H9 (cell line): ENCODE measurements around the gene DENND5A. TPM values are rescaled to one million over a fixed set of nuclear protein-coding genes. Genes with fewer than 3 reads are reported as not detected.

Experiments used
- DNase-seq: peaks from one replicate; pipeline ENCODE4 v3.0.0-alpha.2; 2017
- H2AFZ ChIP-seq: one replicate; pipeline ENCODE4 v1.6.1; 2013; ENCODE audit warnings: mild to moderate bottlenecking, low read length, control low read depth, moderate library complexity
- H2AK5ac ChIP-seq: 2 replicates; pipeline ENCODE4 v1.6.1; 2013; ENCODE audit warnings: low read length, control low read depth, mixed read lengths; ENCODE audit not compliant: insufficient read length
- H2BK120ac ChIP-seq: one replicate; pipeline ENCODE4 v1.6.1; 2013; ENCODE audit warnings: low read depth, mild to moderate bottlenecking, low read length, control low read depth, inconsistent platforms; ENCODE audit not compliant: poor library complexity, severe bottlenecking
- H2BK12ac ChIP-seq: 2 replicates; pipeline ENCODE4 v1.6.1; 2013; ENCODE audit warnings: low read length, control low read depth, mixed read lengths, low read depth; ENCODE audit not compliant: insufficient read length
- H2BK15ac ChIP-seq: 2 replicates; pipeline ENCODE4 v1.6.1; 2013; ENCODE audit warnings: low read depth, low read length, control low read depth
- H2BK20ac ChIP-seq: one replicate; pipeline ENCODE4 v1.6.1; 2013; ENCODE audit warnings: low read depth, mild to moderate bottlenecking, low read length, control low read depth, inconsistent platforms; ENCODE audit not compliant: poor library complexity, severe bottlenecking
- H2BK5ac ChIP-seq: 2 replicates; pipeline ENCODE4 v1.6.1; 2013; ENCODE audit warnings: low read length, control low read depth, mixed read lengths; ENCODE audit not compliant: insufficient read length
- H3K14ac ChIP-seq: 2 replicates; pipeline ENCODE4 v1.6.1; 2013; ENCODE audit warnings: low read length, control low read depth; ENCODE audit not compliant: insufficient read depth
- H3K18ac ChIP-seq: 2 replicates; pipeline ENCODE4 v1.6.1; 2013; ENCODE audit warnings: low read depth, mild to moderate bottlenecking, mixed read lengths, low read length, control low read depth; ENCODE audit not compliant: insufficient read length
- H3K23ac ChIP-seq: 2 replicates; pipeline ENCODE4 v1.6.1; 2013; ENCODE audit warnings: low read length, control low read depth, mixed read lengths, low read depth; ENCODE audit not compliant: insufficient read length
- H3K23me2 ChIP-seq: 2 replicates; pipeline ENCODE4 v1.6.1; 2013; ENCODE audit warnings: low read depth, mild to moderate bottlenecking, mixed read lengths, low read length, control low read depth; ENCODE audit not compliant: insufficient read length, poor library complexity, severe bottlenecking
- H3K27ac ChIP-seq: 2 replicates; pipeline ENCODE4 v1.5.1; 2013; ENCODE audit warnings: low read length, control low read depth, mixed read lengths, low read depth; ENCODE audit not compliant: insufficient read length
- H3K27me3 ChIP-seq: 2 replicates; pipeline ENCODE4 v1.6.1; 2013; ENCODE audit warnings: low read length, control low read depth, inconsistent platforms; ENCODE audit not compliant: insufficient read depth
- H3K4ac ChIP-seq: 2 replicates; pipeline ENCODE4 v1.6.1; 2013; ENCODE audit warnings: low read depth, mild to moderate bottlenecking, control low read depth, inconsistent platforms, low read length, moderate library complexity
- H3K4me1 ChIP-seq: 2 replicates; pipeline ENCODE4 v1.6.1; 2013; ENCODE audit warnings: low read length, control low read depth, inconsistent platforms; ENCODE audit not compliant: insufficient read depth
- H3K4me2 ChIP-seq: 2 replicates; pipeline ENCODE4 v1.6.1; 2013; ENCODE audit warnings: low read length, control low read depth, mixed read lengths; ENCODE audit not compliant: insufficient read length, insufficient read depth
- H3K56ac ChIP-seq: 2 replicates; pipeline ENCODE4 v1.6.1; 2013; ENCODE audit warnings: low read depth, mild to moderate bottlenecking, mixed read lengths, low read length, control low read depth; ENCODE audit not compliant: insufficient read length
- H3K79me1 ChIP-seq: 2 replicates; pipeline ENCODE4 v1.6.1; 2013; ENCODE audit warnings: low read depth, mild to moderate bottlenecking, moderate library complexity, low read length, control low read depth, inconsistent platforms; ENCODE audit not compliant: insufficient read depth, poor library complexity, severe bottlenecking
- H3K79me2 ChIP-seq: 2 replicates; pipeline ENCODE4 v1.6.1; 2013; ENCODE audit warnings: low read length, control low read depth, inconsistent platforms; ENCODE audit not compliant: insufficient read depth
- H3K9ac ChIP-seq: 2 replicates; pipeline ENCODE4 v1.6.1; 2013; ENCODE audit warnings: low read length, control low read depth, mixed read lengths; ENCODE audit not compliant: insufficient read length; ENCODE audit errors: extremely low read depth
- H3K9me3 ChIP-seq: one replicate; pipeline ENCODE4 v1.6.1; 2013; ENCODE audit warnings: low read depth, low read length, inconsistent platforms; ENCODE audit not compliant: control insufficient read depth
- H3T11ph ChIP-seq: one replicate; pipeline ENCODE4 v1.6.1; 2013; ENCODE audit warnings: mild to moderate bottlenecking, low read length, control low read depth, inconsistent platforms
- H4K20me1 ChIP-seq: one replicate; pipeline ENCODE4 v1.6.1; 2013; ENCODE audit not compliant: control insufficient read depth, insufficient read length, insufficient read depth
- H4K5ac ChIP-seq: 2 replicates; pipeline ENCODE4 v1.6.1; 2013; ENCODE audit warnings: low read depth, mild to moderate bottlenecking, mixed read lengths, low read length, control low read depth; ENCODE audit not compliant: insufficient read length
- H4K8ac ChIP-seq: replicated peaks from 2 replicates; pipeline ENCODE4 v1.6.1; 2013; ENCODE audit warnings: low read length, control low read depth, mixed read lengths, low read depth; ENCODE audit not compliant: insufficient read length
- H4K91ac ChIP-seq: 2 replicates; pipeline ENCODE4 v1.6.1; 2013; ENCODE audit warnings: low read depth, mild to moderate bottlenecking, moderate library complexity, mixed read lengths, low read length, control low read depth; ENCODE audit not compliant: insufficient read length
- H3K27ac Mint-ChIP-seq, 3 experiments: 2 replicates in 2 of 3; 3 replicates in 1 of 3; pipeline ENCODE4 v1.8.0; 2020 to 2021; ENCODE audit warnings: mixed read lengths in 3 of 3, mild to moderate bottlenecking in 1 of 3, moderate library complexity in 1 of 3
- H3K27me3 Mint-ChIP-seq: 2 replicates; pipeline ENCODE4 v1.8.0; 2021; ENCODE audit warnings: low read depth, mild to moderate bottlenecking, moderate library complexity, mixed read lengths
- H3K36me3 Mint-ChIP-seq, 3 experiments: 2 replicates in 2 of 3; 3 replicates in 1 of 3; pipeline ENCODE4 v1.8.0; 2020 to 2021; ENCODE audit warnings: low read depth in 3 of 3, mixed read lengths in 3 of 3; ENCODE audit not compliant: insufficient read depth in 1 of 3
- H3K4me1 Mint-ChIP-seq, 2 experiments: 2 replicates each; pipeline ENCODE4 v1.8.0; 2020; ENCODE audit warnings: mixed read lengths in 2 of 2
- H3K4me3 Mint-ChIP-seq, 2 experiments: 2 replicates in 1 of 2; 3 replicates in 1 of 2; pipeline ENCODE4 v1.8.0; 2020 to 2021; ENCODE audit warnings: mild to moderate bottlenecking in 2 of 2, mixed read lengths in 2 of 2, moderate library complexity in 1 of 2
- H3K9me3 Mint-ChIP-seq, 2 experiments: 2 replicates in 1 of 2; 3 replicates in 1 of 2; pipeline ENCODE4 v1.8.0; 2020; ENCODE audit warnings: mild to moderate bottlenecking in 2 of 2, mixed read lengths in 2 of 2, moderate library complexity in 1 of 2
- WGBS: extraction: QIAGEN DNeasy Blood & Tissue Kit; methylation state at CpG from one replicate; pipeline ENCODE4 v1.1.7; 2013; ENCODE audit warnings: missing lambda C conversion rate, low lambda C conversion rate, mixed read lengths; ENCODE audit not compliant: insufficient read length; ENCODE audit errors: extremely low coverage; 5-methylcytosine and 5-hydroxymethylcytosine counted together
- total RNA-seq: library from RNA; stranded (reverse); gene quantifications from 2 replicates; pipeline ENCODE4 v1.2.1, GENCODE V29; 2021
- TF ChIP-seq, protein P1 (sequence below): fragments of 200-600 bp; sonication (generic); conservative IDR thresholded peaks from 3 replicates; pipeline ENCODE4 v1.8.0; 2021; ENCODE audit warnings: antibody characterized with exemption, mild to moderate bottlenecking

The DENND5A gene
- total RNA-seq, 1 experiment from 2014 or later = 59.6 TPM

DNA sequence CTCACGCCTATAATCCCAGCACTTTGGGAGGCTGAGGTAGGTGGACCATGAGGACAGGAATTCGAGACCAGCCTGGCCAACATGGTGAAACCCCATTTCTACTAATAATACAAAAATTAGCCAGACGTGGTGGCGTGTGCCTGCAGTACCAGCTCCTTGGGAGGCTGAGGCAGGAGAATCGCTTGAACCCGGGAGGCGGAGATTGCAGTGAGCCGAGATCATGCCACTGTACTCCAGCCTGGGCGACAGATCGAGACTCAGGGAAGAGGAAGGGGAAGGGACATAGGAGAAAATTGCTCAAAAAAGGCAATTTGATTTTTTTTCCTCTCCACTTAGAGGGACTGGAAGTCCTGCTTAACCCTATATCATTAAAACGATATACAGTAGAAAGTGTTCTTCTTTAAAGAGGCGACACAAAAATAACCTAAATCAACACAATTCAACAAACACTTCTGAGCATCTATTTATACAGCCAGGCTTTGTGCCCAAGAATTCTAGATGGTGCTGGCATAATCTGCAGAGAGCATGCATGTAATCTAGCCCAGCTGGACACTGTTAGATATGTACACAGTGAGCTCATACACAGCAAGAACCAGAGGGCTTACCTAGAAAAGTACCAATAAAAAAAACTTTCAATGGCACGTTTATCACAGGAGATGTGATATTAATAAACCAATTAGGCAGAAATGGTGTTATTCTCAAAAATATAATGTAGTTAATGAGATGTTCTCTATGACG is 20.9 kb upstream of the DENND5A start:
- no peak overlapping the region for H2AFZ ChIP-seq
- H3K27ac ChIP-seq = no peak overlapping the region
- no peaks in the 10 kb centered on the region for H4K20me1 ChIP-seq
- no peak overlapping the region for H4K8ac ChIP-seq
- H3K4ac ChIP-seq = no peak overlapping the region
- no CpG with 5 or more reads among the region's 14 CpGs for WGBS
- H2BK12ac ChIP-seq = no peak overlapping the region
- no peak overlapping the region for H3K9ac ChIP-seq
- H3K27me3 Mint-ChIP-seq = no peaks in the 10 kb centered on the region
- H3K23me2 ChIP-seq = no peaks in the 10 kb centered on the region
- H4K91ac ChIP-seq = no peak overlapping the region
- H4K5ac ChIP-seq = no peak overlapping the region
- H3K4me3 Mint-ChIP-seq = no peak overlapping the region
- no peaks in the 10 kb centered on the region for H3K9me3 Mint-ChIP-seq
- H3K79me2 ChIP-seq = no peaks in the 10 kb centered on the region
- H2BK5ac ChIP-seq = no peak overlapping the region
- H2BK20ac ChIP-seq = no peak overlapping the region
- no peak overlapping the region for H3K14ac ChIP-seq
- H2AK5ac ChIP-seq = no peak overlapping the region
- H3K27me3 ChIP-seq = no peaks in the 10 kb centered on the region
- no peak overlapping the region for H3T11ph ChIP-seq
- no peak overlapping the region for H3K27ac Mint-ChIP-seq
- TF ChIP-seq, protein P1, sequence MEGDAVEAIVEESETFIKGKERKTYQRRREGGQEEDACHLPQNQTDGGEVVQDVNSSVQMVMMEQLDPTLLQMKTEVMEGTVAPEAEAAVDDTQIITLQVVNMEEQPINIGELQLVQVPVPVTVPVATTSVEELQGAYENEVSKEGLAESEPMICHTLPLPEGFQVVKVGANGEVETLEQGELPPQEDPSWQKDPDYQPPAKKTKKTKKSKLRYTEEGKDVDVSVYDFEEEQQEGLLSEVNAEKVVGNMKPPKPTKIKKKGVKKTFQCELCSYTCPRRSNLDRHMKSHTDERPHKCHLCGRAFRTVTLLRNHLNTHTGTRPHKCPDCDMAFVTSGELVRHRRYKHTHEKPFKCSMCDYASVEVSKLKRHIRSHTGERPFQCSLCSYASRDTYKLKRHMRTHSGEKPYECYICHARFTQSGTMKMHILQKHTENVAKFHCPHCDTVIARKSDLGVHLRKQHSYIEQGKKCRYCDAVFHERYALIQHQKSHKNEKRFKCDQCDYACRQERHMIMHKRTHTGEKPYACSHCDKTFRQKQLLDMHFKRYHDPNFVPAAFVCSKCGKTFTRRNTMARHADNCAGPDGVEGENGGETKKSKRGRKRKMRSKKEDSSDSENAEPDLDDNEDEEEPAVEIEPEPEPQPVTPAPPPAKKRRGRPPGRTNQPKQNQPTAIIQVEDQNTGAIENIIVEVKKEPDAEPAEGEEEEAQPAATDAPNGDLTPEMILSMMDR = no peak
- no peaks in the 10 kb centered on the region for H3K79me1 ChIP-seq
- H3K4me2 ChIP-seq = no peak overlapping the region
- no peaks in the 10 kb centered on the region for H3K9me3 ChIP-seq
- no peak overlapping the region for H3K18ac ChIP-seq
- H2BK15ac ChIP-seq = no peak overlapping the region
- no peak overlapping the region for H2BK120ac ChIP-seq
- H3K36me3 Mint-ChIP-seq = peaks cover 14 to 41% (median 38%) of the 10 kb centered on the region in 3 experiments; a peak in 6 of 7 replicates
- no peak for DNase-seq
- H3K23ac ChIP-seq = no peak overlapping the region
- no peaks in the 10 kb centered on the region for H3K4me1 Mint-ChIP-seq
- no peaks in the 10 kb centered on the region for H3K4me1 ChIP-seq
- no peak overlapping the region for H3K56ac ChIP-seq
